ENCODE data around the gene FUT1.
A peak's percentile ranks its signal among the peaks of the same experiment; 100 is the strongest.

Gene FUT1

GRCh38 chr19:48715681-48716171 is 36.7 kb downstream of the FUT1 start:
- peak; percentile 54 for DNase-seq

- peak; percentile 49 for DNase-seq
Observed at GRCh38 chr19:48714759-48715675, 37.4 kb downstream of the FUT1 start.

DNA sequence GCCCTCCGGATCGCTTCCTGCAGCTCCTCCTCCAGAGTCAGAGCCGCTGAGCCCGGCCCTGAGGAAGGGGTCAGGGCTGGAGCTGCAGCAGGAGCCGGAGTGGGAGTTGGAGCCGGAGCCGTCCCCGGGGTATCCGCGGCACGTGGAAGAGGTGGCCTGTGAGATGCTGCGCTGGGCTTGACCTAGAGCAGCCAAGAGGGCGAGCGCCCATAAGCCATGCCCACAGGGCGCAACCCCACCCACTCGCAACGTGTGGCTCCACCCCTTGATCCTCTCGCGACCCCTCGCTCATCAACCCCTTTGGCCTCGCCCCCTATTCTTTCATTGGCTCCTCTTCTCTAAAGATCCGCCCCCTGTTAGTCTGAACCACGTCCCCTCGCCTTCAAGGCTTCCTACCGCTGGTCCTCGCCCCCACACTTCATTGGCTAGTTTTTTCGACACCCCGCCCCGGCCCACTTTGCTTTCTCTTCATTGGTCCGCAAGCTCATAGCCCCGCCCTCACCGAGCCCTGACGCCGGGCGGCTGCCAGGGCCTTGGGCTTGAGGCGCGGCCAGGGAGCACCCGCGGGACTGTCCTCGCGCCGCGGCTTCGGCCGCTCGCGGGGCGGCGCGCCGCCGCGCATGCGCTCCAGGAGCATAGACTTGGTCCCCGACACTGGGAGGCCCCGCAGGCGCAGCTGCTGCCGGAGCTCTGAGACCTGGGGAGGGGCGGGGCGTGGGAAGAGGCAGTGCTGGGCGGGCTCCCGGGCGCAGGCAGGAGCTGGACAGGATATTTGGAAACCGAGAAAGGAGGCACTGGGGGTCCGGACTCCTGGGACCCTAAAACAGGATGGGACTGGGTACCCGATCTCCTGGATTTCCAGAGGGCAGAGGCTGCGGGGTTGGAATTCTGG is 38.3 kb downstream of the FUT1 start:
- peak; percentile 100 for DNase-seq

DNA sequence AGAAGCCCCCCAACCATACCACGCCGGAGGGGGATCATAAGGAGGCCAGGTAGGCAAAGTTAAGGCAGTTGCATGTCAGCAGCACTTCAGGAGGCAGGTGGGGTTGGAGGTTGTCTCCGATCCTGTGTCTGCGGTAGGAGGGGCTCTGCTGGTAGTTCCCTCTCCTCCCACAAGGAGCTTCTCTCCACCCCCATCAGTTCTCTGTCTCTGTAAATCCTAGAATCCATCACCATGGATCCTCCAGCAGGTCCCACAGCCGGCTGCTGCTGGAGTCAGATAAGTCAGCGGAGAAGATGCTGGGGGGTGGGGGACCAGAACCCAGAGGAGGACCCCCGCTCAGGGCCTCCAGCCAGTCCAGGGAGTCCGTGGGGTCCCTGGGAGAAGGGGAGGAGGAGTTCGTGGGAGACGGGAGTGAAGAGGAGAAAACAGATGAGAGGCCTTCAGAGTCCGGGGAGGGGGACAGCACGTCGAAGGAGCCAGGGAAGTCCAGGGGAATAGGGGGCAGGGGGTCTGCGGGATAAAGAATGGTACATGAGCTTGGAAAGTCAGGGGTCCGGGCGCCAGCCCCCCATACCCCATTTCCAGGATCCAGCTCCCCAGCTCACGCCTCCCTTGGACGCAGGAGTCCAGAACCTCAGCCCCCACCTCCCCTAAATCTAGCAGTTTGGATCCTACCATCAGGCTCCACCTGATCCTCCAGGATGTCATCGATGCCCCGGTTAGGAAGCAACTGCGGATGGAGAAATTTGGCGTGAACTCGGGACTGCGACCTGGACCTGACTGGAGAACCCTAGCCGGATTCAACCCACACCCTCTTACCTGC is 39.2 kb downstream of the FUT1 start:
- peak; percentile 30 for DNase-seq

DNA sequence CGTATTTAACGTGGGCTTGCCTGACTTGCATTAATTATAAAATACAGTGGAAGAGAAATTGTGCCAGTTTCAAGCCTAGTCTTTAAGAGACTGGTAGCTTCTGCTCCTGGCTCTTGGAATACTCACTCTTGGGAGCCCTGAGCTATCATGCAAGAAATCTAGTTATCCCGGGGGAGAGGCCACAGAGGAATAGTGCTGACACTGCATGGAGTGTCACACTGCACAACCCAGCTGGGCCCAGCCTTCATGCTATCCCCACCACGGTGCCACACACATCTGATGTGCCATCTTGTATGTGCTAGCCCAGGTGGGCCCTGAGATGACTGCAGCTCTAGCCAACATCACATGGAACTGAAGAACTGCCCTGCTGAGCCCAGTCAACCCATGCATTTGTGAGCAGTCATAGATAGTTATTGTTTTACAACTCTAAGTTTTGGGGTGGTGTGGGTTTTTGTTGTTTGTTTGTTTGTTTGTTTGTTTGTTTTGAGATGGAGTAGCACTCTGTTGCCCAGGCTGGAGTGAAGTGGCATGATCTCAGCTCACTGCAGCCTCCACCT is 41.3 kb downstream of the FUT1 start:
- DNase-seq = no peak

DNA sequence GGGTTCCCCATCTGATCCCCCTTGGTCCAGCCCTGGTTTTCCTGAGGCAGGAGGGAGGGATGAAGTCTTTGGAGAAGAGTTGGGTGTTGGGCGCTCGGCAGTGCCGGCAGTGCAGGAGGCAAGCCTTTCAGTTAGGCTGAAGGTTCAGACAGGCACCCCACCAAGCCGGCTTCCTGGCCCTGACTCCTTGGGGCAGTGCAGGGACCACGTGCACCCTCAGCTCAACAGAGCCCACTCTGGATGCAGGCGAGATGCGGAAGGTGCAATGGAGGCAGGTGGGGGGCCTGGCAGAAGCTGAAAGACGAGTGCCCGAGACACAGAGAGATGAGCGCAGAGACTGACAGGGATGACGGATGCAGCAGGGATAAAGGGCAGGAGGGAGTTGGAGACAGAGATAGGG is 44.0 kb downstream of the FUT1 start:
- no peak for DNase-seq

DNA sequence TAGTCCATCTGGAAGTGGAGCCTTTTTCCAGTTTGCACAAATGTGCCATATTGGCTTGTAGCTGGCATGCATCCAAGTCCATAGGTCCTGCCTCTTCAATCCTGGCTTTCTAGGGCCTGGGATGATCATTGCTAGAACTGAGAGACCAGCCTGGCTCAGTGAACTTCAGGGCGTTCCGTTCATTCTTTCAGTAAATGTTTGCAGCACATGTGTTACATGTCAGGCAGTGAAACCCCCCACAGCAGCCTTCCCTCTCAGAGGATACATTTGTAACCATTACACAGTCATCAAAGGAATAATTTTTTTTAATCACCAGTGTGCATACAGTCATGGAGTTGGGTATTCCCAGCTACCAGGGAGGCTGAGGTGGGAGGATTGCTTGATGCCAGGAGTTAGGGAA is 47.0 kb downstream of the FUT1 start:
- no peak for DNase-seq

GRCh38 chr19:48703316-48703715 is 49.1 kb downstream of the FUT1 start:
- no peak for DNase-seq

DNA sequence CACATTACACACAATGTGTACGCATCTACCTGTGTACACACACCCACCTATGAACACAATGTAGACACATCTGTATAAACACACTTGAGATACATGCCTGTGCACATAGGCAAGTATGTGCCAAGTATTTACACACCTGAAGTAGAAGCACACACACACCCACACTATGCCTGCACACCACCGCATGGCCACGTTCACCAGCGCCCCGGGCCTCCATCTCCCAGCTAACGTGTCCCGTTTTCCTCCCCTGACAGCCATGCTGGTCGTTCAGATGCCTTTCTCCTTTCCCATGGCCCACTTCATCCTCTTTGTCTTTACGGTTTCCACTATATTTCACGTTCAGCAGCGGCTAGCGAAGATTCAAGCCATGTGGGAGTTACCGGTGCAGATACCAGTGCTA is 49.7 kb downstream of the FUT1 start:
- no peak for DNase-seq

DNA sequence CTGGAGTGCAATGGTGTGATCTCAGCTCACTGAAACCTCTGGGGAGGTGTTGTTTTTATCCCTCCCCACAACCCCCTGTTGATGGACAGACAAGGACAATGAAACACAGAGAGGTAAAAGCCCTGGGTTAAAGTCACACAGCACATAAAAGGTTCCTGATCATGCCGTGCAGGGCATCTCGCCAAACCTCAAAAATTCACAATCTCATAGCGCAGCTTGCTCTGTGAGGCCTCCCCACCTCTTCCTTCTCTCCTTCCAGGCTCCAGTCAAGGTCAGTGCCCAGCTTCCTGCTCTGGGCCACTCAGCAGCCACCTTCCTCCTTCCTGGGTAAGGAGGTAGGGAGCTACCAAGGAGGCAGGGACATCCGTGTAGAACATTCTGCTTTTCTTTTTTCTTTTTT is 54.4 kb downstream of the FUT1 start:
- no peak for DNase-seq

Data from femur (tissue), 1 donor.